GM11168 (cell line): ENCODE measurements around the gene HOXB4.

Experiments
- in situ Hi-C: fragments of 300-500 bp; cut with MboI; formaldehyde crosslinking; loops from one replicate; pipeline ENCODE4 v1.12.0; 2022; ENCODE audit warnings: low sequenced_read_pairs; ENCODE audit not compliant: unreplicated experiment

HOXB4 gene

GRCh38 chr17:48590607-48591161, 12.5 kb upstream of the HOXB4 start:
- in situ Hi-C loops: no loop called here

- in situ Hi-C loops: no loop called here
These were observed 11.9 kb upstream of the HOXB4 start, which contains the start of gene HOXB3 for GRCh38 chr17:48589831-48590606. Gene HOXB3 (minus strand): TSS chr17:48590241. CDS start chr17:48552474, 37,767 bp downstream.

GRCh38 chr17:48589060-48589830, 11.1 kb upstream of the HOXB4 start:
- in situ Hi-C loops: no loop called here

- in situ Hi-C loops: no loop called here
These were observed 10.4 kb upstream of the HOXB4 start for GRCh38 chr17:48588528-48588927.

- in situ Hi-C loops: no loop called here
These were observed 9.9 kb upstream of the HOXB4 start for GRCh38 chr17:48588074-48588415.

- in situ Hi-C loops: no loop called here
These were observed 9.3 kb upstream of the HOXB4 start for GRCh38 chr17:48587276-48588073.

GRCh38 chr17:48586355-48587258, 8.5 kb upstream of the HOXB4 start:
- in situ Hi-C loops: no loop called here

- in situ Hi-C loops: no loop called here
These were observed 6.1 kb upstream of the HOXB4 start for GRCh38 chr17:48584223-48584741.

GRCh38 chr17:48583708-48584222, 5.6 kb upstream of the HOXB4 start:
- in situ Hi-C loops: no loop called here

- in situ Hi-C loops: no loop called here
These were observed 4.6 kb upstream of the HOXB4 start for GRCh38 chr17:48582750-48583069.

GRCh38 chr17:48579760-48580554, 1.8 kb upstream of the HOXB4 start:
- in situ Hi-C loops: no loop called here

GRCh38 chr17:48579471-48579759, 1.3 kb upstream of the HOXB4 start:
- in situ Hi-C loops: no loop called here

GRCh38 chr17:48578616-48579470, 693 bp upstream of the HOXB4 start:
- in situ Hi-C loops: no loop called here

- in situ Hi-C loops: no loop called here
These were observed 712 bp downstream of the HOXB4 start for GRCh38 chr17:48577330-48577945.

- in situ Hi-C loops: no loop called here
These were observed 1.5 kb downstream of the HOXB4 start for GRCh38 chr17:48576479-48577309.

- in situ Hi-C loops: no loop called here
These were observed 2.3 kb downstream of the HOXB4 start for GRCh38 chr17:48575673-48576478.
